Measurements from ENCODE around the gene CD80.

The CD80 gene

GRCh38 chr3:119510690-119511089 lies 48.7 kb downstream of the CD80 start:
- no peak for TF ChIP-seq ZNF274 (IDR thresholded peaks at IDR 0.05; ENCODE audit: low read depth, low read length)
- H3K4me3 ChIP-seq (ENCODE audit: low read length) = no peak overlapping the region

DNA sequence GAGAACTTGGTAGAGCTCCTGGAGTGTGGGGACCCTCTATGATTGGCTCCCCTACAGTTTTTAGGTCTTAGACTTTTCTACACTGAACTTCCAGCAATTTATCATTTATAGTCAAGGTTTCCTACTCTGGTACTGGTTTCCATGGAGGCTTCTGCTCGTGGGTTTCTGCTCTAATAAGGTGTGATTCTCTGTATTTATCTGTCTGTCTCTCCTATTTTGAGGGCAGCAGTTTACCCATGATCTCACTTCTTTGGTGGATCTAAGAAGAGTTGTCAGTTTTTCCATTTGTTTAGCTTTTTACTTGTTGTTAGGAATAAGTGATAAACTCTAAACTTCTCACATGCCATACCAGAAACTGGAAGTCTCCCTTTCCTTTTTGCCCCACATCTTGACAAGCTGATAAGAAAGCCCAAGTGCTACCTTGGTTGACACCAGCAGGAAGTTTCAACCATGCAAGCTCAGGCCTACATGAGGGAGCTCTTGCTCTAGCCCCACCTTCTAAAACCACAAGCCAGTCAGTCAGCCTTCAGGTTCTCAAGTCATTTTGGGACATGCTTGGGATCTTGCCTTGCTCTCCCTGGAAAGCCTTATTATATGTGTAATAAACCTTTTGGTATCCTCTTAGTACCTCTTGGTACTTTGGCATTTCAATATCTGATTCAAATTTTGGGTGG lies 51.1 kb downstream of the CD80 start:
- H3K4me3 ChIP-seq (ENCODE audit: low read length) = no peak overlapping the region
- no peak for TF ChIP-seq ZNF274 (IDR thresholded peaks at IDR 0.05; ENCODE audit: low read depth, low read length)

- TF ChIP-seq ZNF274 (IDR thresholded peaks at IDR 0.05; ENCODE audit: low read depth, low read length) = no peak
- no peak overlapping the region for H3K4me3 ChIP-seq (ENCODE audit: low read length)
Observed at GRCh38 chr3:119507404-119507803, 52.0 kb downstream of the CD80 start.

- 0 out of 2 replicates have a peak overlapping the region, but pooled peaks have one; percentile 21 for H3K4me3 ChIP-seq (ENCODE audit: low read length)
- no peak for TF ChIP-seq ZNF274 (IDR thresholded peaks at IDR 0.05; ENCODE audit: low read depth, low read length)
Observed at GRCh38 chr3:119506631-119507030, 52.8 kb downstream of the CD80 start.

DNA sequence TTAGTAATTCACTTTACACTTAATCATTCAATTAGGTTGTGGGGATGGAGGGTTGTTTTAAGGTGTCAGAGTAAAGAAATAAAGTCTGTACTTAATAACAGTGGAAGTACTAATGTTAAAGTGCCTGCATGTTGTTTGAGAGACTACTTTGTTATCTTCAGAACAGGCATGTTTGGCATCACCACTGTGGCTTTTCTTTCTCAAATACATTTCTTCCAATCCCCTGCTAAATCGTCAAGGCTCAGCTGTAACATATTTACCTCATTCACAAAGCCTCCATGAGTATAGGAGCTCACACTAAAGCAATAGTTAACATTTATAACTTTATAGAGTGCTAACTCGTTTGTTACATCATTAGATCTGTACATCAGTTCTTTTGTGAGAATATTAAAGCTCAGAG lies 58.5 kb downstream of the CD80 start:
- no peak for TF ChIP-seq ZNF274 (IDR thresholded peaks at IDR 0.05; ENCODE audit: low read depth, low read length)
- H3K4me3 ChIP-seq (ENCODE audit: low read length) = no peak overlapping the region; the same call in 1 of the 2 replicates

DNA sequence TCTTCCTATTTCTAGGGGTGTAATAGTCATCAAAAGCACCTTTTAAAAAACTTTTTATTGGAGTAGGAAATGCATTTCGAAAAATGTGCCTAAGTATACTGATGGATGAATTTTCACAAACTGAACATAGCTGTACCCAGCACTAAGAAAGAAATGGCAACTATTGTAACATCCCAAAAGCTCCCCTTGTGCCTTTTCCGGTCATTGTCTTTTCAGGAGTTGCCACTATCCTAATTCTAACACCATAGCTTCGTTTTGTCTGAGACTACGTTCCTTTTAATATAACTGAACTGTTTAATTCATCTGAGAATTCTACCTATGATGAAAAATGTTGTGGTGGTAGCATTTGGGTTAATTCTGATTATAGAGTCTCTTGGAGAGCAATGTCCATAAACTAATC lies 59.1 kb downstream of the CD80 start:
- TF ChIP-seq ZNF274 (IDR thresholded peaks at IDR 0.05; ENCODE audit: low read depth, low read length) = no peak
- no peak overlapping the region; the same call in 1 of the 2 replicates for H3K4me3 ChIP-seq (ENCODE audit: low read length)

DNA sequence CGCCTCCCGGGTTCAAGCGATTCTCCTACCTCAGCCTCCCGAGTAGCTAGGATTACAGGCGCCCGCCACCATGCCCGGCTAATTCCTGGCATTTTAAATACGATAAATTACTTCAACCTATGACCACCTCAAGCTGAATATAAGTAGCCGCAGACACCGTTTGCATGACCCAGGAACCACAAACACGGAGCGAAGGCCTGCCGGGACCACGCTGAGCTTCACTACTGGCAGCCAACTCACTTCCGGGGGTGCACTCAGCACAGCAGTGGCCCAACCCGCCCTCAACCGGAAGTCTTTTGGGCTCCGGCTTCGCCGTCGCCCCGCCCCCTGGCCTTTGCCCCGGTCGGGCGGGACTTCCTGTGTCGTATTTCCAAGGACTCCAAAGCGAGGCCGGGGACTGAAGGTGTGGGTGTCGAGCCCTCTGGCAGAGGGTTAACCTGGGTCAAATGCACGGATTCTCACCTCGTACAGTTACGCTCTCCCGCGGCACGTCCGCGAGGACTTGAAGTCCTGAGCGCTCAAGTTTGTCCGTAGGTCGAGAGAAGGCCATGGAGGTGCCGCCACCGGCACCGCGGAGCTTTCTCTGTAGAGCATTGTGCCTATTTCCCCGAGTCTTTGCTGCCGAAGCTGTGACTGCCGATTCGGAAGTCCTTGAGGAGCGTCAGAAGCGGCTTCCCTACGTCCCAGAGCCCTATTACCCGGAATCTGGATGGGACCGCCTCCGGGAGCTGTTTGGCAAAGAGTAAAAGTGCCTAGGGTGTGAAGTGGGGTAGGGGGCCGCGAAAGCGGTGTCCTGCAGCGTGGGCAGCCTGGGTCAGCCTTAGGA lies 61.0 kb downstream of the CD80 start, which contains the start of gene TIMMDC1:
TIMMDC1 (plus strand) TSS at position 362 of the 826 bp plus-strand sequence; CDS start at position 549, 187 bp downstream.
- H3K4me3 ChIP-seq (ENCODE audit: low read length) = peak within 1 kb of the TSS; percentile 90
- TF ChIP-seq ZNF274 (IDR thresholded peaks at IDR 0.05; ENCODE audit: low read depth, low read length) = no peak

DNA sequence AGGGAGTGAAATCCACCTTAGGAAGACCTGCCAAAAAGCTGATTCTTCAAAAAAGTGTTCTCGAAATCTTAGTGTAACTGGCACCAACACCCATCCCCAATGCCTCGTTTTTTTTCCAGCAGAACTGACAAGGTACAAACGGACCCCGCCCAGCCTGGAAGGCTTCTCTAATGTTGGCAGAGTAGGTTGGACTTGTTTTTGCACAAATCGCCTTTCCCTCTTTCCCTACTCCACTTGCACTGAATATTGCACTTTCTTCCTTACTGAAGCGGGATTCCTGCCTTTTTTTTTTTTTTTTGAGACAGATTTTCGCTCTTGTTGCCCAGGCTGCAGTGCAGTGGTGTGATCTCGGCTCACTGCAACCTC lies 61.6 kb downstream of the CD80 start:
- H3K4me3 ChIP-seq (ENCODE audit: low read length) = peak overlapping the region; percentile 90
- no peak for TF ChIP-seq ZNF274 (IDR thresholded peaks at IDR 0.05; ENCODE audit: low read depth, low read length)

- TF ChIP-seq ZNF274 (IDR thresholded peaks at IDR 0.05; ENCODE audit: low read depth, low read length) = no peak
Observed at GRCh38 chr3:119494597-119494996, 64.8 kb downstream of the CD80 start.

DNA sequence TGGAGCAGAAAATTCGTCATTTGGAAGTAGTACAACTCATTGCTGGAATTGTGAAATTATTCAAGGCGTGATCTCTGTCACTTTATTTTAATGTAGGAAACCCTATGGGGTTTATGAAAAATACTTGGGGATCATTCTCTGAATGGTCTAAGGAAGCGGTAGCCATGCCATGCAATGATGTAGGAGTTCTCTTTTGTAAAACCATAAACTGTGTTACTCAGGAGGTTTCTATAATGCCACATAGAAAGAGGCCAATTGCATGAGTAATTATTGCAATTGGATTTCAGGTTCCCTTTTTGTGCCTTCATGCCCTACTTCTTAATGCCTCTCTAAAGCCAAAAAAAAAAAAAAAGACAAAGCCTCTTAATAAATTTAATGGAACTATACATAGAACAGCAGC lies 66.6 kb downstream of the CD80 start:
- no peak for TF ChIP-seq ZNF274 (IDR thresholded peaks at IDR 0.05; ENCODE audit: low read depth, low read length)
- no peak overlapping the region for H3K4me3 ChIP-seq (ENCODE audit: low read length)

More at GRCh38 chr3:119494597-119494996, 64.8 kb downstream of the CD80 start:
- H3K4me3 ChIP-seq (ENCODE audit: low read length) = no peak overlapping the region

- no peak overlapping the region for H3K4me3 ChIP-seq (ENCODE audit: low read length)
- TF ChIP-seq ZNF274 (IDR thresholded peaks at IDR 0.05; ENCODE audit: low read depth, low read length) = no peak
Observed at GRCh38 chr3:119492128-119492527, 67.3 kb downstream of the CD80 start.

DNA sequence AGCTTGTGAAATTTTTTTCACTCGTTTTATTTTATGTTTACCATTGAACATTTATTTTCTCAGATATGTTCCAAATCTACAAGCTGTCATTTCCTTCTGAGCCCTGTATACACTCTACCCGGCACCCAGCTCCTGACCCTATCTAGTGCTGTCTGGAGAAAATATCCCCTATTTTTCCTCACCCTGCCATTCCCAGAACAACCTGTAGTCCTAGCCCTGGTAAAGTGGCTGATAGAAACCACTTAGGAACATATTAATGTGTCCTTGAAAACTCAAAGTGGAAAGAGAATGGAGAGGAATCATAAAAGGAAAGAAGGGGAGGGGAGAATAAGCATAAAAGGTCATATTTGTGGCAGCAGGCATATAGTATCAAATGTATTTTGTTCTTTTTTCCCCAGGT lies 69.3 kb downstream of the CD80 start:
- H3K4me3 ChIP-seq (ENCODE audit: low read length) = no peak overlapping the region
- no peak for TF ChIP-seq ZNF274 (IDR thresholded peaks at IDR 0.05; ENCODE audit: low read depth, low read length)

GRCh38 chr3:119485563-119485962 lies 73.9 kb downstream of the CD80 start:
- H3K4me3 ChIP-seq (ENCODE audit: low read length) = no peak overlapping the region
- TF ChIP-seq ZNF274 (IDR thresholded peaks at IDR 0.05; ENCODE audit: low read depth, low read length) = no peak

- no peak overlapping the region for H3K4me3 ChIP-seq (ENCODE audit: low read length)
- TF ChIP-seq ZNF274 (IDR thresholded peaks at IDR 0.05; ENCODE audit: low read depth, low read length) = no peak
Observed at GRCh38 chr3:119483101-119483500, 76.3 kb downstream of the CD80 start.

DNA sequence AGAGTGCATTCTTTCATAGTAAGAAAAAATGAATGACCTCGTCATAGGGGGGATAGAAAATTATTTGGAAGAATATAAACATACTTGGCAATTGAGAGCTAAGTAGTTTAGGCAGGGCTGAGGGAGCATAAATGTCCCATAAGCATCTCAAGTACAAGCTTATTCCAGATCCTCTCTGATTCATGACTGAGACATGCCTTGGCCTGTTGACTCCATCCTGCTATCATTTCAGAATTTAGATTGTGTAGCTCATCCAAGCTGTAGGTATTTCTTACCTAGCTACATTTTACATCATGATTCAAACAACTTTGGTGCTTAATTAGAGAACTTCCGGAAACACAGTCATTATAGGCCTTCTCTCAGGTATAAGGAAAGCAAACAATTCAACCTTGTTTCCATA lies 78.3 kb downstream of the CD80 start:
- TF ChIP-seq ZNF274 (IDR thresholded peaks at IDR 0.05; ENCODE audit: low read depth, low read length) = no peak
- no peak overlapping the region for H3K4me3 ChIP-seq (ENCODE audit: low read length)
